Tibial nerve (tissue), 4 donors: ENCODE results near the gene SCN3B.

Experiments used
- CTCF ChIP-seq, 5 experiments: fragments of 200-600 bp in 3 of 5; fragments of 450-650 bp in 2 of 5; sonication (generic) in 3 of 5; IDR thresholded peaks; one replicate each; pipeline ENCODE4 v1.5.1; 2016 to 2019; ENCODE audit warnings: antibody characterized with exemption in 5 of 5, mild to moderate bottlenecking in 3 of 5, moderate library complexity in 2 of 5
- EP300 ChIP-seq, 2 donors: sonication (generic); formaldehyde crosslinking; IDR thresholded peaks; one replicate each; pipeline ENCODE4 v1.6.1; 2017; ENCODE audit warnings: antibody characterized with exemption in 2 of 2, mild to moderate bottlenecking in 1 of 2
- POLR2A ChIP-seq, 2 donors: fragments of 450-650 bp; IDR thresholded peaks; one replicate each; pipeline ENCODE4 v1.6.1; 2017; ENCODE audit warnings: antibody characterized with exemption in 2 of 2, mild to moderate bottlenecking in 2 of 2, moderate library complexity in 2 of 2

- TF ChIP-seq CTCF (IDR thresholded peaks at IDR 0.05) (no peak), POLR2A (IDR thresholded peaks at IDR 0.05) (no peak), EP300 (IDR thresholded peaks at IDR 0.05) (no peak)
Observed at GRCh38 chr11:123582992-123583504, 71.4 kb downstream of the SCN3B start.
